Activated naive CD4-positive, alpha-beta T cell treated with Interleukin-2 at 50 U/mL for 16 hours (primary cell): ENCODE measurements around the gene ELFN1.

Source experiments
- DNase-seq: peaks from one replicate; pipeline ENCODE4 v3.0.0-alpha.2; 2020

The ELFN1 gene

GRCh38 chr7:1696671-1697498 is 26.8 kb downstream of the ELFN1 start:
- no peak for DNase-seq

- DNase-seq: no peak
Observed at GRCh38 chr7:1697499-1698125, 27.5 kb downstream of the ELFN1 start.

GRCh38 chr7:1698201-1698600 is 28.1 kb downstream of the ELFN1 start:
- DNase-seq: no peak

- DNase-seq: no peak
Observed at GRCh38 chr7:1698951-1699350, 28.9 kb downstream of the ELFN1 start.

DNA sequence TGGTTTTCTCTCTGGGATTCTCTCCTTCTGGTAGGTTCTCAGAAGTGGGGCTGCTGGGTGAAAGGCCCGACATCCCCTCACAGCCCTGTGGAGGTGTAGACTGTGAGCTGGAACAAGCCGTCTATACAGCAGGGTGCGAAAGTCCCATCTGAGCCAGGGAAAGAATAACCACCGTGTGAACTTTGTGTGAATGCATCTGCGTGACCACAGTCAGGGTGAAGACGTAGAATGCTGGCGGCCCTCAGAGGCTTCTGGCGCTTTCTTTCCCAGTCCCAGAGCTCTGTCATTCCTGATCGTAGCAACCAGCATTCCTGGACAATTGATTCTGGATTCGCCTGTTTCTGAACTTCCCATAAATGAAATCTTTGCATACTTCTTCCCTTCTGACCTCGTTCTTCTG is 30.0 kb downstream of the ELFN1 start:
- no peak for DNase-seq

DNA sequence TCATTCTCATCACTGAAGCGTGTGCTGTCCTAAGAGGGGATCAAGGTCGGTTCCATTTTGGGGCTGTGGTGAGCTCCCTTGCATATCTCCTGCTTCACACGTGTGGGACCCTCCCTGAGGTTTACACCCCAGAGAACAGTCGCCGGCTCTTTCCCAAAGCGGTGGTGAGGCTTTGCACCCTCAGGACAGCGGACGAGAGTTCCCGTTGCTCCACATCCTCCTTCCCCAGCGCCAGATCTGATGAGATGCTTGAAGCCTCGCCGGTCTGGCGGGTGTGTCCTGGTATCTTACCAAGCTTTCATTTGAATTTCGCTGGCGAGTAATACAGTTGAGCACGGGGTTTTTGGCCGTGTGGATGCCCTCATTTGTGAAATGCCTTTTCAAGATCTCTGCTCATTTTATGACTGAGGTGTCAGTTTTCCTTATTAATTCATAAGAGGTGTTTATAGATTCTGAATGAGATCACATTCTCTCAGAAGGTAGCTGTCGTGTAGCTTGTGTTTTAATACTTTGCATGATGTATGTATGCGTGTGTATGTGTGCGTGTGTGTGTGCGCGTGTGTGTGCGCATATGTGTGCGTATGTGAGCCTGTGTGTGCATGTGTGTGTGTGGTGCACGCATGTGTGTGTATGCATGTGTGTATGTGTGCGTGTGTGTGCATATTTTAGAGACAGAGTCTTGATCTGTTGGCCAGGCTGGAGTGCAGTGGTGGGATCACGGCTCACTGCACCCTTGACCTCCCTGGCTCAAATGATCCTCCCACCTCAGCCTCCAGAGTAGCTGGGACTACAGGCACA is 30.7 kb downstream of the ELFN1 start:
- no peak for DNase-seq

DNA sequence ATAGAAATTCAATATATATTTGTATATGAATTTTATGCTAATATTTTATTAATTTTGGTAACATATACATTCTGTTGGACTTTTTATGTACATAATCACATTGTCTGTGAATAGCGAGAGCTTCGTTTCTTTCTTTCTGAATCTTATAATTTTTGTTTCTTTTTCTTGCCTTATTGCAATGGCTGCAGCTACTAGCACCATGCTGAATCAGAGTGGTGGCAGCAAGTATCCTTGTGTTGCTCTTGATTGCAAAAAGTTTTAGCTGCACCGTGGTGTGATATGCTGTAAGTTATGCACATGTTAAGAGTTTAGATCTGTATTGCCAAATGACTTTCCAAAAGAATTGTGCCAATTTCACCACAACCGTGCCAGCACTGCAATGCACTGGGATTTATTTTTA is 32.6 kb downstream of the ELFN1 start:
- DNase-seq: no peak

DNA sequence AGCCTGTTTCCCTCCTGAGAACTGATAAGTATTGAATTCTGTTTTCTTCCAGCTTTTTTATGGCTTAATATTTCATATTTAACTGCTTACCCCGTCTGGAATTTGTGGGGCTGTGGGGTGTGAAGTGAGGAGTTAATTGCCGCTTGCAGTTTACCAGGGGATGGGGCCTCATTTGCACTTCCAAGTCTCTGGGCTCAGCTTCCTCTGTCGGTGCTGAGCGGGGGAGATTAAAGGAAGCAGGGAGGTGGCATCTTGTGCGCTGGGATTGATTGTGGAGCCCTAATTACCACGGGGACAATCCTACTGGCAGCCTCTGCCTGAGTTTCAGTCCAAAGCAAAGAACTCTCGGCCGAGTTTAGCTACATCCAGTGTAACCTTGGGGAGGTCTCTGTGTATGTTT is 33.4 kb downstream of the ELFN1 start:
- DNase-seq: no peak

GRCh38 chr7:1703871-1704810 is 34.1 kb downstream of the ELFN1 start:
- no peak for DNase-seq

- no peak for DNase-seq
Observed at GRCh38 chr7:1704811-1705738, 35.0 kb downstream of the ELFN1 start.

DNA sequence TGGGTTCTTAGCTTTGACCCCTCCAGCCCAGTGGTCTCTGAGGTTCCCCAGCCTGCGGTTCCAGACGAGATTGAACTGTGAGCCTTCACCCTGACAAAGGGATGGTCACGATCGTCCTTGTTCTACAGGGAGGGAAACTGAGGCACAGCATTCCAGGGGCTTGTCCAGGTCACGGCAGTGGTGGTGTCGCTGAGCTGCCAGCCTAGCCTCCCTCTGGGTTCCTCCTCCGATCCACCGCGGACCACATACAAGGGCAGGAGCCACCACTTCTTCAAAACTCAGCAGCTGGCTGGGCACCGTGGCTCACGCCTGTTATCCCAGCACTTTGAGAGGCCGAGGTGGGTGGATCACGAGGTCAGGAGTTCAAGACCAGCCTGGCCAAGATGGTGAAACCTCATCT is 35.8 kb downstream of the ELFN1 start:
- no peak for DNase-seq

- DNase-seq: no peak
Observed at GRCh38 chr7:1706381-1706720, 36.3 kb downstream of the ELFN1 start.

- no peak for DNase-seq
Observed at GRCh38 chr7:1706721-1707613, 36.9 kb downstream of the ELFN1 start.

- DNase-seq: no peak
Observed at GRCh38 chr7:1707756-1708595, 37.9 kb downstream of the ELFN1 start.

GRCh38 chr7:1708596-1709251 is 38.6 kb downstream of the ELFN1 start:
- no peak for DNase-seq

- DNase-seq: no peak
Observed at GRCh38 chr7:1709281-1709680, 39.2 kb downstream of the ELFN1 start.

- no peak for DNase-seq
Observed at GRCh38 chr7:1709900-1710299, 39.8 kb downstream of the ELFN1 start.

DNA sequence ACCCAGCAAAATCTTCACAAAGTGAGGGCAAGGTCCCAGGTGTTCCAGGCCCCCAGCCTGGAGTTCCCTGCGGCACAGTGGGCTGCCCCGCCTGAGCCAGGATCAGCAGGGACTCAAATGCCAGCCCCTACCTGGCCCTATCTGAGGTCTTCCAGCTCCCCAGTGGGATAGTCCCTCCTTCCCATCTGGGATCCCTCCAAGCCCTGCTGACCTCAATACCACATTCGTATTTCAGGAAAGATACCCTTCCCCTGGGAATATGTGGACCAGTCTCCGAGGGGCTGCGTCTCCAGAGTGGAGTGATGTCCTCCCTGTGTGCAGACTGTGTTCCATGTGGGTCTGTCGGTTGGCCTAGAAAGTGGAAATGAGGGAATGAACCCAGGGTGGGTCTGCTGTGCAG is 40.9 kb downstream of the ELFN1 start:
- no peak for DNase-seq

- DNase-seq: no peak
Observed at GRCh38 chr7:1712907-1713501, 42.9 kb downstream of the ELFN1 start.
